HFFc6 (cell line): Measurements from ENCODE around the gene XPNPEP1. TPM values are rescaled to one million over a fixed set of nuclear protein-coding genes. Genes with fewer than 3 reads are reported as not detected.

ENCODE experiments used
- DNase-seq: peaks from one replicate; pipeline ENCODE4 v3.0.0-alpha.2; 2018
- H3K27ac Mint-ChIP-seq: 2 replicates; pipeline ENCODE4 v1.8.0; 2020; ENCODE audit warnings: mild to moderate bottlenecking, mixed read lengths
- H3K27me3 Mint-ChIP-seq: 2 replicates; pipeline ENCODE4 v1.8.0; 2021; ENCODE audit warnings: mild to moderate bottlenecking, moderate library complexity, mixed read lengths; ENCODE audit not compliant: insufficient read depth
- H3K36me3 Mint-ChIP-seq: 2 replicates; pipeline ENCODE4 v1.8.0; 2021; ENCODE audit warnings: low read depth, mixed read lengths
- H3K4me1 Mint-ChIP-seq: 2 replicates; pipeline ENCODE4 v1.8.0; 2020; ENCODE audit warnings: low read depth, mixed read lengths
- H3K4me3 Mint-ChIP-seq: 2 replicates; pipeline ENCODE4 v1.8.0; 2020; ENCODE audit warnings: mild to moderate bottlenecking, moderate library complexity, mixed read lengths
- H3K9me3 Mint-ChIP-seq: 2 replicates; pipeline ENCODE4 v1.8.0; 2020; ENCODE audit warnings: mild to moderate bottlenecking, mixed read lengths
- total RNA-seq, 6 experiments: library from RNA; stranded (reverse); fragmentation: NEBNext Ultra II Directional; extraction: Animal tissue kit (Norgen Biotek cat#: 25700); gene quantifications; 2 replicates in 1 of 6; 3 replicates in 5 of 6; pipeline ENCODE4 v1.2.3, GENCODE V29; 2021
- TF ChIP-seq, protein P1 (sequence below): fragments of 200-600 bp; sonication (generic); IDR thresholded peaks from 2 replicates; pipeline ENCODE4 v1.5.0; 2021; ENCODE audit warnings: antibody characterized with exemption, mild to moderate bottlenecking

Gene XPNPEP1
- total RNA-seq, 6 experiments from 2014 or later, result 54.1 to 62.7 (median 58.9) TPM

DNA sequence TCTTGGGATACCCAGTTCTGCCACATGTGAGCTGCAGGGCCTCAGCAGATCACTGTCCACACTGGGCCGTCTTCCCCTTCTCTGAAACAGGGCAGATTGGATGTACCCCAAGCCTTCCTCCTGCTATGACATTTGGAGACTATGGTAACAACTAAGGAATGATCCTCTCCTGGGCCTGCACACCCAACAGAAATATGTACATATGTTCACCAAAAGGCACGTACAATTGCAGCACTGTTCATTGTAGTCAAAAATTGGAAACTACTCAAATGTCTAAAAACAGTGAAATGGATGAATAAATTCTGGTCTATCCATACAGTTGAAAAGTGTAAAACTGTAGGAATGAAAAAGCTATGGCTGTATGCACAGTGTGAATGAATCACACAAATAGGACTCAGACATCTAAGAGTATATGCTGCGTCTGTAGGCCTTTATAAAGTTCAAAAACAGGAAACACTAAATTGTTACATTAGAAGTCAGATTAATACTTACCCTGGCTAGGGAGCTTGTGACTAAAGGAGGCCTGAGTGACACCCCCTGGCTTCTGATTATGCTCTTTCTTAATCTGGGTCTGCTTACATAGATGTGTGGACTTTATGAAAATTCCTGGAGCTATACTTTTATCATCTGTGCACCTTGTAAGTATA lies 16.1 kb upstream of the XPNPEP1 start:
- Mint-ChIP-seq H3K4me1 (peaks cover 16% of the 10 kb centered on the region), H3K9me3 (no peaks in the 10 kb centered on the region), H3K27ac (peak overlapping the region; percentile 44), H3K27me3 (peaks cover 14% of the 10 kb centered on the region), H3K36me3 (no peaks in the 10 kb centered on the region), H3K4me3 (no peak overlapping the region)
- TF ChIP-seq, protein P1, sequence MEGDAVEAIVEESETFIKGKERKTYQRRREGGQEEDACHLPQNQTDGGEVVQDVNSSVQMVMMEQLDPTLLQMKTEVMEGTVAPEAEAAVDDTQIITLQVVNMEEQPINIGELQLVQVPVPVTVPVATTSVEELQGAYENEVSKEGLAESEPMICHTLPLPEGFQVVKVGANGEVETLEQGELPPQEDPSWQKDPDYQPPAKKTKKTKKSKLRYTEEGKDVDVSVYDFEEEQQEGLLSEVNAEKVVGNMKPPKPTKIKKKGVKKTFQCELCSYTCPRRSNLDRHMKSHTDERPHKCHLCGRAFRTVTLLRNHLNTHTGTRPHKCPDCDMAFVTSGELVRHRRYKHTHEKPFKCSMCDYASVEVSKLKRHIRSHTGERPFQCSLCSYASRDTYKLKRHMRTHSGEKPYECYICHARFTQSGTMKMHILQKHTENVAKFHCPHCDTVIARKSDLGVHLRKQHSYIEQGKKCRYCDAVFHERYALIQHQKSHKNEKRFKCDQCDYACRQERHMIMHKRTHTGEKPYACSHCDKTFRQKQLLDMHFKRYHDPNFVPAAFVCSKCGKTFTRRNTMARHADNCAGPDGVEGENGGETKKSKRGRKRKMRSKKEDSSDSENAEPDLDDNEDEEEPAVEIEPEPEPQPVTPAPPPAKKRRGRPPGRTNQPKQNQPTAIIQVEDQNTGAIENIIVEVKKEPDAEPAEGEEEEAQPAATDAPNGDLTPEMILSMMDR, result no peak
- no peak for DNase-seq

DNA sequence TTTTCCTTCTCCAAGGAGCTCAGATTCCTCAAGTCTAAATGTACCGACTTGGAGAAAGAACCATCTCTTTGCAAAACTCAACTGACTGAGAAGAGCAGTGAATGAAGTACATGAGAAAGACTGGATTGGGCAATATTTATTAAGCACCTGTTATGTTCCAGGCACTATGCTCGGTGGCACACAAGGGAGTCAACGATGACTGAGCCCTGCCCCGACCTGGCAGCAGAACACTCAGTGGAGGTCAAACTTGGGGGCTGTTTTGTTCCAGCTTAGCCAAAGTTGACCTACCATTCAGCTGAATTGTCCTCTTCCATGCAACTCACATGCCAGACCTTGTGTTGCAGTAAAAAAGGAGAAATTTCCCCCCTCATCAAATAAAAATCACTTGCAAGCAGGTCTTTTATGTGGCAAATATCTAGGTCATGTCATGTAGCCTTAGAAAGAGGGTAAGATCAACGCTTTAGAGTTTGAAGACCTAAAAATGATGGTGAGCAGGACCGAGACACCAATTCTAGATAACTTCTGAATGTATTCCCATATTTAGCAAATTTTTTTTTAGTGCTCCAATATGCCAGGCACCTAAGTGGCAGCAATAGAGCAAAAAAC lies 14.3 kb upstream of the XPNPEP1 start:
- H3K9me3 Mint-ChIP-seq, result no peaks in the 10 kb centered on the region
- TF ChIP-seq, protein P1, result no peak
- DNase-seq, result no peak
- no peak overlapping the region for H3K4me3 Mint-ChIP-seq
- H3K4me1 Mint-ChIP-seq, result peaks cover 17% of the 10 kb centered on the region
- H3K27ac Mint-ChIP-seq, result no peak overlapping the region
- no peaks in the 10 kb centered on the region for H3K36me3 Mint-ChIP-seq
- H3K27me3 Mint-ChIP-seq, result peaks cover 10% of the 10 kb centered on the region

DNA sequence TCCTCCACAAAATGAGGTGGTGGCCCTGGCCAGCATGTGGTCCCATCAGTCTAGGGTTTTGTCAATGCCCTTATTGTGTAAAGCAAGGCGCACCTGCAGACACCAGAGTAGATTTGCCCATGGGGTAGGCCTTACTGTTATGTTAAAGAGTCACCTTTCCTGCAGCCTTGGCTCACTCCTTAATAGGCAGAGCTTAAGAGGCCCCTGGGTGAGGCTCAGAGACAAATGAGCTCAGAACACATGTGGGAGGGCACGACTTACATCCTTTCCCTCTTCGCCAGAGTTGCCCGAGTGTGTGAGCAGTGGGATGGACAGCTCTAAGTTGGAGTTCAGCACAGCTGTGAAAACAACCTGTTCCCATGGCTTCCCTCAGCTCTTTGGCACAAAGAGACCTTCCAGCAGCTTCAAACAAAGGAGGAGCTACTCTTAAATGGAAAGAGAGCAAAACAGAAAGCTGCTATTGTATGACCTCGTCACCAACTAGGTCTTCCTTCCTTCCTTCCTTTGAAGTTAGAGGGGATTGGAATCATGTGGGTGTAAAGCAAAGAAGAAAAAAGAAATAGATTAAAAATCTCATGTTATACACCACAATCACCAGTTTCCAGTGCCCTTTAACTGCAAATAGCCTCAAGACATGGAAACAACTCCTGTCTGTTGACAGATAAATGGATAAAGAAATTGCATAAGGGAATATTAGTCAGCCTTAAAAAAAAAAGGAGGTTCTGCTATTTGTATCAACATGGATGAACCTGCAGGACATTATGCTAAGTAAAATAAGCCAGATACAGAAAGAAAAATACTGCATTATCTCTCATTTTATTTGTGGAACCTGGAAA lies 11.9 kb upstream of the XPNPEP1 start:
- H3K27me3 Mint-ChIP-seq, result peaks cover 7% of the 10 kb centered on the region
- DNase-seq, result peak; percentile 43
- peak overlapping the region; percentile 58 for H3K27ac Mint-ChIP-seq
- H3K9me3 Mint-ChIP-seq, result no peaks in the 10 kb centered on the region
- TF ChIP-seq, protein P1, result no peak
- no peaks in the 10 kb centered on the region for H3K36me3 Mint-ChIP-seq
- peak overlapping the region; percentile 62 for H3K4me3 Mint-ChIP-seq
- peaks cover 25% of the 10 kb centered on the region for H3K4me1 Mint-ChIP-seq

DNA sequence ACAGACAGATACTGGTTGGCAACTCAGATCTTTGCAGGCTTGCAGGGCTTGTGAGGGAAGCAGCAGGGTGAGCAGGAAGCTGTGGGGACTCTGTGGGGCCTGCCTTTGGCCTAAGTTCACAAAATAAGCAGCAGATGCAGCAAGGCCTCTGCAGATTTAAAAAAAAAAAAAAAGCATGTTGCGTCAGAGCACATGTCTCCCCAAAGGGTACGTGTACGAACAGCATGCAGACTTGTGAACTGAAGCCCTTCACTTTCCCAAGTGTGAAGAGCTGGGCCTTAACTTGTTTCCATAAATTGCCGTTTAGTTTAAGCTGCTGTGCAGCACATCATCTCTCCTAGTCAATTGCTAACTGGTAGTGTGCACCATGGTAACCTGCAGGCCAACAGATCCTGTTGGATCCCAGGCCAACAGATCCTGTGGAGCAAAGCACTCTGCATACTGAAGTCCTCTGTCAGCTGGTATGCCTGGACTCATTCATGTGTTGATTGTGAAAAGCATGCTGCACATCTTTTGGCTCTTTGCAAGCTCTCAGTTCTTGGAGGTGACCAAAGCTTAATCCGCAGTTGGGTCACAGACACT lies 10.8 kb upstream of the XPNPEP1 start:
- Mint-ChIP-seq H3K27ac (no peak overlapping the region), H3K9me3 (no peaks in the 10 kb centered on the region), H3K4me3 (no peak overlapping the region), H3K36me3 (no peaks in the 10 kb centered on the region), H3K4me1 (peaks cover 30% of the 10 kb centered on the region), H3K27me3 (peaks cover 11% of the 10 kb centered on the region)
- TF ChIP-seq, protein P1, result no peak
- DNase-seq, result no peak

DNA sequence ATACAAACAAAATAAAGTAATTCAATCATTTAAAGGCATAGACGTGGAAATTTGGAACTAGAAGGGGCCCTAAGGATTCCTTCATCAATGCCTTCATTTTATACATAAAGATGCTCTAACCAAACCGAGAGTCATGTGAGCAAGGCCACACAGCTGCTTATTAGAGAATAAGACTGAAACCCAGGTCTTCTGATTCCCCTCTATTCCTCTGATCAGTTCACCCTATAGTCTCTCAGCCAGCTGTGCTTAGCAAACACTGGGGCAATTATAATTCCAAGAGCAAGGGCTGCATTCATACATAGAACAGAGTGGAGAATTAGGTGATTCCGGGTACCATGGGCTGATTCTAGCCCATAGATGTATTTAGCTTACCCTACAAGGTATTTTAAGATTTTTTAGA lies 9.7 kb upstream of the XPNPEP1 start:
- no peak overlapping the region for H3K4me3 Mint-ChIP-seq
- H3K27ac Mint-ChIP-seq, result no peak overlapping the region
- DNase-seq, result no peak
- H3K4me1 Mint-ChIP-seq, result peaks cover 30% of the 10 kb centered on the region
- H3K36me3 Mint-ChIP-seq, result no peaks in the 10 kb centered on the region
- H3K9me3 Mint-ChIP-seq, result no peaks in the 10 kb centered on the region
- TF ChIP-seq, protein P1, result no peak
- H3K27me3 Mint-ChIP-seq, result peaks cover 11% of the 10 kb centered on the region
